K562 (cell line): ENCODE results near the gene PI4K2A. TPM values are rescaled to one million over a fixed set of nuclear protein-coding genes. Genes with fewer than 3 reads are reported as not detected.
A peak's percentile ranks its signal among the peaks of the same experiment; 100 is the strongest.

Experiments used
- ATAC-seq: fragments of 200-7000 bp; cut with Tn5 transposase; 3 replicates; pipeline ENCODE4 v1.9.1; 2020; ENCODE audit warnings: moderate library complexity
- BruUV-seq: library from RNA; stranded (reverse); fragments of 400-500 nt; replicated peaks from 2 replicates; lab custom pipeline; 2021; lab: Mats Ljungman, UMichigan
- CTCF ChIA-PET: fragments of 300-600 bp; formaldehyde crosslinking; extraction: SDS; loops from one replicate; lab custom pipeline; 2021; ENCODE audit warnings: low intra/inter-chr PET ratio; lab: Yijun Ruan, JAX
- POLR2A ChIA-PET: fragments of 300-600, 350-650 bp; sonication (Branson Sonifier 250); formaldehyde crosslinking; extraction: SDS; loops from one replicate; lab custom pipeline; 2021; ENCODE audit warnings: antibody characterized with exemption, inconsistent platforms; lab: Yijun Ruan, JAX
- DNase-seq, 4 experiments: peaks; one replicate each; pipeline versions ENCODE4 v3.0.0 to v3.0.0-alpha.2; 2011 to 2018; ENCODE audit warnings: low spot score in 3 of 4, mixed read lengths in 3 of 4; ENCODE audit errors: extremely low read depth in 1 of 4
- FAIRE-seq: peaks from 2 replicates; lab custom pipeline; 2011; peaks lifted over from hg19 to GRCh38; lab: Jason Lieb, UNC
- H2AFZ ChIP-seq: 2 replicates; pipeline ENCODE4 v1.6.0; 2011; ENCODE audit warnings: low read depth, low read length, control low read depth, inconsistent platforms
- H3K27ac ChIP-seq: fragments of 200-600 bp; 3 replicates; pipeline ENCODE4 v1.8.0; 2011; ENCODE audit warnings: low read depth, mild to moderate bottlenecking, control low read depth, inconsistent platforms, low read length, moderate library complexity, mixed read lengths; ENCODE audit errors: extremely low read depth
- H3K27me3 ChIP-seq, 2 experiments: fragments of 300-600 bp in 1 of 2; 2 replicates in 1 of 2; 3 replicates in 1 of 2; pipeline versions ENCODE4 v1.6.0 to v1.8.0; 2011; ENCODE audit warnings: inconsistent platforms in 2 of 2, low read length in 2 of 2, mild to moderate bottlenecking in 1 of 2, mixed read lengths in 1 of 2, moderate library complexity in 1 of 2; ENCODE audit not compliant: control insufficient read depth in 2 of 2, insufficient read depth in 2 of 2
- H3K36me3 ChIP-seq: fragments of 300-600 bp; 3 replicates; pipeline ENCODE4 v1.8.0; 2011; ENCODE audit warnings: mild to moderate bottlenecking, low read length, inconsistent platforms; ENCODE audit not compliant: control insufficient read depth, insufficient read depth
- H3K4me1 ChIP-seq, 2 experiments: fragments of 200-600 bp in 1 of 2; replicated peaks in 1 of 2; 2 replicates in 1 of 2; 3 replicates in 1 of 2; pipeline versions ENCODE4 v1.5.1 to v1.8.0; 2011; ENCODE audit warnings: inconsistent platforms in 2 of 2, low read length in 2 of 2, mild to moderate bottlenecking in 1 of 2, mixed read lengths in 1 of 2, moderate library complexity in 1 of 2; ENCODE audit not compliant: control insufficient read depth in 2 of 2, insufficient read depth in 2 of 2
- H3K4me2 ChIP-seq: 2 replicates; pipeline ENCODE4 v1.6.1; 2011; ENCODE audit warnings: low read length, control low read depth, inconsistent platforms, mixed read lengths; ENCODE audit not compliant: insufficient read depth
- H3K4me3 ChIP-seq: fragments of 200-600 bp; sonication (generic), shearing (Covaris generic); 2 replicates; pipeline ENCODE4 v1.5.1; 2016; ENCODE audit warnings: control low read depth, inconsistent platforms
- H3K79me2 ChIP-seq: fragments of 200-600 bp; 3 replicates; pipeline ENCODE4 v1.8.0; 2011; ENCODE audit warnings: low read length, inconsistent platforms; ENCODE audit not compliant: control insufficient read depth, insufficient read depth
- H3K9ac ChIP-seq, 2 experiments: 2 replicates each; pipeline versions ENCODE4 v1.6.0 to v1.6.1; 2011; ENCODE audit warnings: low read depth in 2 of 2, low read length in 2 of 2, control low read depth in 1 of 2, inconsistent platforms in 1 of 2, mild to moderate bottlenecking in 1 of 2, mixed read lengths in 1 of 2; ENCODE audit not compliant: insufficient read depth in 1 of 2
- H3K9me1 ChIP-seq: one replicate; pipeline ENCODE4 v1.6.0; 2011; ENCODE audit warnings: inconsistent platforms, mild to moderate bottlenecking, low read length, moderate library complexity; ENCODE audit not compliant: control insufficient read depth, insufficient read depth
- H3K9me3 ChIP-seq: replicated peaks from 2 replicates; pipeline ENCODE4 v1.5.1; 2011; ENCODE audit warnings: low read depth, low read length, inconsistent platforms; ENCODE audit not compliant: control insufficient read depth, insufficient read depth
- H4K20me1 ChIP-seq: replicated peaks from 2 replicates; pipeline ENCODE4 v1.6.1; 2011; ENCODE audit warnings: low read length, inconsistent platforms, mixed read lengths; ENCODE audit not compliant: control insufficient read depth, insufficient read depth
- HDAC8 ChIP-seq: fragments of 450-650 bp; IDR thresholded peaks from 2 replicates; pipeline ENCODE4 v1.6.1; 2016; ENCODE audit warnings: mild to moderate bottlenecking, missing genetic modification characterization, moderate library complexity, missing compliant biosample characterization
- MCM2 ChIP-seq: fragments of 450-650 bp; IDR thresholded peaks from 2 replicates; pipeline ENCODE4 v1.6.1; 2017; ENCODE audit warnings: low read depth, mild to moderate bottlenecking
- NCOA4 ChIP-seq: fragments of 450-650 bp; IDR thresholded peaks from 2 replicates; pipeline ENCODE4 v1.6.1; 2018; ENCODE audit warnings: mild to moderate bottlenecking; ENCODE audit not compliant: partially characterized antibody
- RB1 ChIP-seq: fragments of 450-650 bp; IDR thresholded peaks from 2 replicates; pipeline ENCODE4 v1.6.1; 2017; ENCODE audit warnings: low read depth, mild to moderate bottlenecking
- SMARCA4 ChIP-seq: fragments of 450-650 bp; IDR thresholded peaks from 2 replicates; pipeline ENCODE4 v1.6.1; 2016
- THRAP3 ChIP-seq: fragments of 450-650 bp; IDR thresholded peaks from 2 replicates; pipeline ENCODE4 v1.6.1; 2016; ENCODE audit warnings: mild to moderate bottlenecking, inconsistent platforms, borderline replicate concordance
- ZNF253 ChIP-seq: fragments of 250-450 bp; sonication (Bioruptor Pico); conservative IDR thresholded peaks from 2 replicates; pipeline ENCODE4 v1.6.1; 2021; ENCODE audit warnings: mild to moderate bottlenecking
- WGBS: fragments of 100-300 bp; shearing (Covaris generic); methylation state at CpG from one replicate; pipeline ENCODE4 v1.1.6; 2016; ENCODE audit warnings: low coverage, mixed read lengths; ENCODE audit not compliant: insufficient coverage; ENCODE audit errors: missing lambda C conversion rate; 5-methylcytosine and 5-hydroxymethylcytosine counted together
- in situ Hi-C: fragments of 300-500 bp; cut with MboI; formaldehyde crosslinking; loops from 4 replicates; pipeline ENCODE4 v1.15.0; 2018; ENCODE audit warnings: inconsistent platforms, mixed read lengths
- intact Hi-C: fragments of 100-400 bp; cut with micrococcal nuclease; formaldehyde crosslinking; loops from 2 replicates; pipeline ENCODE4 v1.14.2; 2022
- polyA plus RNA-seq, 8 experiments: library from polyadenylated mRNA; depleted of rRNA in 4 of 8; stranded (reverse) in 5 of 8; unstranded in 3 of 8; fragments of >200 nt; fragmentation: Nextera tagmentation in 2 of 8; fragmentation: Illumina TruSeq in 1 of 8; extraction: Ambion mirVana in 2 of 8; extraction: Trizol in 1 of 8; gene quantifications; 2 replicates each; pipeline versions ENCODE4 v1.2.1 to v1.2.3, GENCODE V29; 2011 to 2014; ENCODE audit warnings: inconsistent platforms in 1 of 8, missing spikeins in 1 of 8
- total RNA-seq, 7 experiments: library from RNA; depleted of rRNA in 6 of 7; stranded (reverse); fragments of >200 nt in 6 of 7; fragmentation: Illumina TruSeq in 2 of 7; extraction: Trizol in 2 of 7; gene quantifications; 2 replicates each; pipeline versions ENCODE4 v1.2.1 to v1.2.3, GENCODE V29; 2011 to 2021; ENCODE audit warnings: low replicate concordance in 1 of 7

The PI4K2A gene
- total and polyA plus RNA-seq, 9 of the 15 experiments (the other 6 are each of a cell fraction or from before 2014, with no cell fraction given): 4.4 to 28.4 (median 16.5) TPM

DNA sequence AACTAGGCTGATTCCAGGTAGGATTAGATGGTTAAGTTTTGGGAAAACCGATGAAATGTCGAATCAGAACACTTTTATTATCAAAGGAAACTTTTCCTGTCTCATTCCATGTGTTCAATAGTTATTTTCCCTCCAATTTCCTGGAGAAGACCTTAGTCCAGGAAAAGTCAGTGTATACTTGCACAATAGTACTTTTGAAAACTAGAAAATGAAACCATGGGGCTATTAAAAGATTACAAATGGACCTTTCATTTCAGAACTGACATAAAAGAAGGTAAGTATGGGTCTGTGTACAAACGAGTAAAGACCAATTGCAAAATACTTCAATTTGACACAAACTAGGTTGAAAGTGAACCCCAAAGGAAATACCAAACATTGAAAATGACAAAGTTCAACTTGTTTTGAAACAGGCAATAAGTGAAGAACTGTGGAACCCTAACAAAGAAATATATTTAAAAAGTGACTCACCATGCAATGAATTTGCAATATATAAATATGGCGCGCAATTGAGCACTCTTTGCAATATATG, 44.5 kb downstream of the PI4K2A start:
- Histone ChIP-seq H3K27me3 (no peaks in the 10 kb centered on the region), H3K4me1 (peaks cover 36 to 52% of the 10 kb centered on the region in 2 experiments; a peak in 4 of 5 replicates), H2AFZ (no peak overlapping the region), H3K4me3 (0 out of 2 replicates have a peak overlapping the region, but pooled peaks have one; percentile 56), H3K9me3 (no peaks in the 10 kb centered on the region), H3K79me2 (peaks cover 32% of the 10 kb centered on the region), H4K20me1 (no peaks in the 10 kb centered on the region; the same call in 1 of the 2 replicates), H3K4me2 (peak overlapping the region; percentile 89), H3K36me3 (no peaks in the 10 kb centered on the region), H3K9me1 (no peaks in the 10 kb centered on the region), H3K9ac (peak overlapping the region in 1 of 2 experiments; percentile 87; a peak in 1 of 4 replicates), H3K27ac (peak overlapping the region; percentile 2; the same call in 1 of the 3 replicates)
- DNase-seq: no peak
- in situ Hi-C loops (no loop called here), intact Hi-C loops (loop anchor here (10.0 kb wide), 1 partner anchor 110 kb away; the partner anchor contains the start of gene ANKRD2)
- ChIA-PET CTCF (no interaction called here), POLR2A (no interaction called here)
- TF ChIP-seq THRAP3: no peak
- no peak for TF ChIP-seq RB1
- TF ChIP-seq MCM2: no peak
- TF ChIP-seq SMARCA4: no peak
- TF ChIP-seq HDAC8 (tag): no peak
- TF ChIP-seq NCOA4: no peak
- TF ChIP-seq ZNF253 (CRISPR knock-in tag): no peak
- no TSS peak for BruUV-seq
- WGBS: 59% methylated on average over 5 of the region's 5 CpGs
- peak; percentile 35 for FAIRE-seq
- ATAC-seq: no peak
